K562 (cell line): Measurements from ENCODE around the gene CEP350. TPM values are rescaled to one million over a fixed set of nuclear protein-coding genes. Genes with fewer than 3 reads are reported as not detected.

ENCODE experiments used
- ATAC-seq: fragments of 200-7000 bp; cut with Tn5 transposase; 3 replicates; pipeline ENCODE4 v1.9.1; 2020; ENCODE audit warnings: moderate library complexity
- BruUV-seq: library from RNA; stranded (reverse); fragments of 400-500 nt; replicated peaks from 2 replicates; lab custom pipeline; 2021; lab: Mats Ljungman, UMichigan
- CTCF ChIA-PET: fragments of 300-600 bp; formaldehyde crosslinking; extraction: SDS; loops from one replicate; lab custom pipeline; 2021; ENCODE audit warnings: low intra/inter-chr PET ratio; lab: Yijun Ruan, JAX
- POLR2A ChIA-PET: fragments of 300-600, 350-650 bp; sonication (Branson Sonifier 250); formaldehyde crosslinking; extraction: SDS; loops from one replicate; lab custom pipeline; 2021; ENCODE audit warnings: antibody characterized with exemption, inconsistent platforms; lab: Yijun Ruan, JAX
- DNase-seq, 4 experiments: peaks; one replicate each; pipeline versions ENCODE4 v3.0.0 to v3.0.0-alpha.2; 2011 to 2018; ENCODE audit warnings: low spot score in 3 of 4, mixed read lengths in 3 of 4; ENCODE audit errors: extremely low read depth in 1 of 4
- FAIRE-seq: peaks from 2 replicates; lab custom pipeline; 2011; peaks lifted over from hg19 to GRCh38; lab: Jason Lieb, UNC
- H2AFZ ChIP-seq: 2 replicates; pipeline ENCODE4 v1.6.0; 2011; ENCODE audit warnings: low read depth, low read length, control low read depth, inconsistent platforms
- H3K27ac ChIP-seq: fragments of 200-600 bp; 3 replicates; pipeline ENCODE4 v1.8.0; 2011; ENCODE audit warnings: low read depth, mild to moderate bottlenecking, control low read depth, inconsistent platforms, low read length, moderate library complexity, mixed read lengths; ENCODE audit errors: extremely low read depth
- H3K27me3 ChIP-seq, 2 experiments: fragments of 300-600 bp in 1 of 2; 2 replicates in 1 of 2; 3 replicates in 1 of 2; pipeline versions ENCODE4 v1.6.0 to v1.8.0; 2011; ENCODE audit warnings: inconsistent platforms in 2 of 2, low read length in 2 of 2, mild to moderate bottlenecking in 1 of 2, mixed read lengths in 1 of 2, moderate library complexity in 1 of 2; ENCODE audit not compliant: control insufficient read depth in 2 of 2, insufficient read depth in 2 of 2
- H3K36me3 ChIP-seq: fragments of 300-600 bp; 3 replicates; pipeline ENCODE4 v1.8.0; 2011; ENCODE audit warnings: mild to moderate bottlenecking, low read length, inconsistent platforms; ENCODE audit not compliant: control insufficient read depth, insufficient read depth
- H3K4me1 ChIP-seq, 2 experiments: fragments of 200-600 bp in 1 of 2; replicated peaks in 1 of 2; 2 replicates in 1 of 2; 3 replicates in 1 of 2; pipeline versions ENCODE4 v1.5.1 to v1.8.0; 2011; ENCODE audit warnings: inconsistent platforms in 2 of 2, low read length in 2 of 2, mild to moderate bottlenecking in 1 of 2, mixed read lengths in 1 of 2, moderate library complexity in 1 of 2; ENCODE audit not compliant: control insufficient read depth in 2 of 2, insufficient read depth in 2 of 2
- H3K4me2 ChIP-seq: 2 replicates; pipeline ENCODE4 v1.6.1; 2011; ENCODE audit warnings: low read length, control low read depth, inconsistent platforms, mixed read lengths; ENCODE audit not compliant: insufficient read depth
- H3K4me3 ChIP-seq: fragments of 200-600 bp; sonication (generic), shearing (Covaris generic); 2 replicates; pipeline ENCODE4 v1.5.1; 2016; ENCODE audit warnings: control low read depth, inconsistent platforms
- H3K79me2 ChIP-seq: fragments of 200-600 bp; 3 replicates; pipeline ENCODE4 v1.8.0; 2011; ENCODE audit warnings: low read length, inconsistent platforms; ENCODE audit not compliant: control insufficient read depth, insufficient read depth
- H3K9ac ChIP-seq, 2 experiments: 2 replicates each; pipeline versions ENCODE4 v1.6.0 to v1.6.1; 2011; ENCODE audit warnings: low read depth in 2 of 2, low read length in 2 of 2, control low read depth in 1 of 2, inconsistent platforms in 1 of 2, mild to moderate bottlenecking in 1 of 2, mixed read lengths in 1 of 2; ENCODE audit not compliant: insufficient read depth in 1 of 2
- H3K9me1 ChIP-seq: one replicate; pipeline ENCODE4 v1.6.0; 2011; ENCODE audit warnings: inconsistent platforms, mild to moderate bottlenecking, low read length, moderate library complexity; ENCODE audit not compliant: control insufficient read depth, insufficient read depth
- H3K9me3 ChIP-seq: replicated peaks from 2 replicates; pipeline ENCODE4 v1.5.1; 2011; ENCODE audit warnings: low read depth, low read length, inconsistent platforms; ENCODE audit not compliant: control insufficient read depth, insufficient read depth
- H4K20me1 ChIP-seq: replicated peaks from 2 replicates; pipeline ENCODE4 v1.6.1; 2011; ENCODE audit warnings: low read length, inconsistent platforms, mixed read lengths; ENCODE audit not compliant: control insufficient read depth, insufficient read depth
- CAMTA2 ChIP-seq: fragments of 250-450 bp; sonication (Bioruptor Pico); conservative IDR thresholded peaks from 2 replicates; pipeline ENCODE4 v1.5.1; 2022
- ELF4 ChIP-seq: fragments of 450-650 bp; formaldehyde crosslinking; IDR thresholded peaks from 2 replicates; pipeline ENCODE4 v1.4.0; 2022; ENCODE audit warnings: missing genetic modification characterization
- HCFC1 ChIP-seq: IDR thresholded peaks from 2 replicates; pipeline ENCODE4 v1.6.1; 2012; ENCODE audit warnings: low read depth, low read length, improper control_type of control experiment
- HINFP ChIP-seq: fragments of 450-650 bp; conservative IDR thresholded peaks from 2 replicates; pipeline ENCODE4 v1.6.1; 2016; ENCODE audit warnings: missing genetic modification characterization, low read depth, mild to moderate bottlenecking, control low read depth, missing compliant biosample characterization
- MEIS2 ChIP-seq: fragments of 450-650 bp; IDR thresholded peaks from 2 replicates; pipeline ENCODE4 v1.6.1; 2014; ENCODE audit warnings: mild to moderate bottlenecking; ENCODE audit not compliant: partially characterized antibody
- WGBS: fragments of 100-300 bp; shearing (Covaris generic); methylation state at CpG from one replicate; pipeline ENCODE4 v1.1.6; 2016; ENCODE audit warnings: low coverage, mixed read lengths; ENCODE audit not compliant: insufficient coverage; ENCODE audit errors: missing lambda C conversion rate; 5-methylcytosine and 5-hydroxymethylcytosine counted together
- in situ Hi-C: fragments of 300-500 bp; cut with MboI; formaldehyde crosslinking; loops from 4 replicates; pipeline ENCODE4 v1.15.0; 2018; ENCODE audit warnings: inconsistent platforms, mixed read lengths
- intact Hi-C: fragments of 100-400 bp; cut with micrococcal nuclease; formaldehyde crosslinking; loops from 2 replicates; pipeline ENCODE4 v1.14.2; 2022
- polyA plus RNA-seq, 8 experiments: library from polyadenylated mRNA; depleted of rRNA in 4 of 8; stranded (reverse) in 5 of 8; unstranded in 3 of 8; fragments of >200 nt; fragmentation: Nextera tagmentation in 2 of 8; fragmentation: Illumina TruSeq in 1 of 8; extraction: Ambion mirVana in 2 of 8; extraction: Trizol in 1 of 8; gene quantifications; 2 replicates each; pipeline versions ENCODE4 v1.2.1 to v1.2.3, GENCODE V29; 2011 to 2014; ENCODE audit warnings: inconsistent platforms in 1 of 8, missing spikeins in 1 of 8
- total RNA-seq, 7 experiments: library from RNA; depleted of rRNA in 6 of 7; stranded (reverse); fragments of >200 nt in 6 of 7; fragmentation: Illumina TruSeq in 2 of 7; extraction: Trizol in 2 of 7; gene quantifications; 2 replicates each; pipeline versions ENCODE4 v1.2.1 to v1.2.3, GENCODE V29; 2011 to 2021; ENCODE audit warnings: low replicate concordance in 1 of 7
- TF ChIP-seq, protein P1 (sequence below): sonication (generic); formaldehyde crosslinking; IDR thresholded peaks from 2 replicates; pipeline ENCODE4 v1.8.0; 2022; ENCODE audit warnings: missing genetic modification reagents, mild to moderate bottlenecking, borderline replicate concordance
- TF ChIP-seq, protein P2 (sequence below), 3 experiments: fragments of 200-800 bp in 1 of 3; fragments of 250-450 bp in 1 of 3; fragments of 450-650 bp in 1 of 3; sonication (Bioruptor Pico) in 1 of 3; sonication (Bioruptor generic) in 1 of 3; formaldehyde crosslinking in 1 of 3; IDR thresholded peaks; 2 replicates each; pipeline versions ENCODE4 v1.6.1 to v1.8.0; 2016 to 2022; ENCODE audit warnings: mild to moderate bottlenecking in 2 of 3, missing genetic modification characterization in 2 of 3, missing compliant biosample characterization in 1 of 3, moderate library complexity in 1 of 3
- TF ChIP-seq, protein P3 (sequence below): fragments of 250-450 bp; sonication (Bioruptor Pico); IDR thresholded peaks from 2 replicates; pipeline ENCODE4 v1.8.0; 2021; ENCODE audit warnings: mild to moderate bottlenecking, moderate library complexity
- TF ChIP-seq, protein P4 (sequence below): IDR thresholded peaks from 2 replicates; pipeline ENCODE4 v1.6.1; 2011; ENCODE audit warnings: borderline replicate concordance, low read depth, mild to moderate bottlenecking, moderate library complexity, low read length; ENCODE audit not compliant: insufficient read depth, poor library complexity, severe bottlenecking

CEP350 gene
- total and polyA plus RNA-seq, 9 of the 15 experiments (the other 6 are each of a cell fraction or from before 2014, with no cell fraction given), result 8.3 to 64.3 (median 28.0) TPM

DNA sequence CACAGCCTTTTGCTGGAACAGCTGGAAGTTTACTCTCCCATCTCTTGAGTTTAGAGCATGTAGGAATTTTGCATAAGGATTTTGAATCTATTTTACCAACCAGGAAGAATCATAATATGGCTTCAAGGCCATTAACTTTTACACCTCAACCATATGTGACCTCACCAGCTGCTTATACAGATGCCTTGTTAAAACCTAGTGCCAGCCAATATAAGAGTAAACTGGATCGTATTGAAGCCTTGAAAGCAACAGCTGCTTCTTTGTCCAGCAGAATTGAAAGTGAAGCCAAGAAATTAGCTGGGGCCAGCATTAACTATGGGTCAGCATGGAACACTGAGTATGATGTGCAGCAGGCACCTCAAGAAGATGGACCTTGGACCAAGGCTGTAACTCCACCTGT is 65.4 kb downstream of the CEP350 start (continued):
- TF ChIP-seq CAMTA2 (no peak), ELF4 (no peak)
- TF ChIP-seq, protein P1, sequence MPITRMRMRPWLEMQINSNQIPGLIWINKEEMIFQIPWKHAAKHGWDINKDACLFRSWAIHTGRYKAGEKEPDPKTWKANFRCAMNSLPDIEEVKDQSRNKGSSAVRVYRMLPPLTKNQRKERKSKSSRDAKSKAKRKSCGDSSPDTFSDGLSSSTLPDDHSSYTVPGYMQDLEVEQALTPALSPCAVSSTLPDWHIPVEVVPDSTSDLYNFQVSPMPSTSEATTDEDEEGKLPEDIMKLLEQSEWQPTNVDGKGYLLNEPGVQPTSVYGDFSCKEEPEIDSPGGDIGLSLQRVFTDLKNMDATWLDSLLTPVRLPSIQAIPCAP (CRISPR knock-in tag), result no peak
- TF ChIP-seq, protein P2, sequence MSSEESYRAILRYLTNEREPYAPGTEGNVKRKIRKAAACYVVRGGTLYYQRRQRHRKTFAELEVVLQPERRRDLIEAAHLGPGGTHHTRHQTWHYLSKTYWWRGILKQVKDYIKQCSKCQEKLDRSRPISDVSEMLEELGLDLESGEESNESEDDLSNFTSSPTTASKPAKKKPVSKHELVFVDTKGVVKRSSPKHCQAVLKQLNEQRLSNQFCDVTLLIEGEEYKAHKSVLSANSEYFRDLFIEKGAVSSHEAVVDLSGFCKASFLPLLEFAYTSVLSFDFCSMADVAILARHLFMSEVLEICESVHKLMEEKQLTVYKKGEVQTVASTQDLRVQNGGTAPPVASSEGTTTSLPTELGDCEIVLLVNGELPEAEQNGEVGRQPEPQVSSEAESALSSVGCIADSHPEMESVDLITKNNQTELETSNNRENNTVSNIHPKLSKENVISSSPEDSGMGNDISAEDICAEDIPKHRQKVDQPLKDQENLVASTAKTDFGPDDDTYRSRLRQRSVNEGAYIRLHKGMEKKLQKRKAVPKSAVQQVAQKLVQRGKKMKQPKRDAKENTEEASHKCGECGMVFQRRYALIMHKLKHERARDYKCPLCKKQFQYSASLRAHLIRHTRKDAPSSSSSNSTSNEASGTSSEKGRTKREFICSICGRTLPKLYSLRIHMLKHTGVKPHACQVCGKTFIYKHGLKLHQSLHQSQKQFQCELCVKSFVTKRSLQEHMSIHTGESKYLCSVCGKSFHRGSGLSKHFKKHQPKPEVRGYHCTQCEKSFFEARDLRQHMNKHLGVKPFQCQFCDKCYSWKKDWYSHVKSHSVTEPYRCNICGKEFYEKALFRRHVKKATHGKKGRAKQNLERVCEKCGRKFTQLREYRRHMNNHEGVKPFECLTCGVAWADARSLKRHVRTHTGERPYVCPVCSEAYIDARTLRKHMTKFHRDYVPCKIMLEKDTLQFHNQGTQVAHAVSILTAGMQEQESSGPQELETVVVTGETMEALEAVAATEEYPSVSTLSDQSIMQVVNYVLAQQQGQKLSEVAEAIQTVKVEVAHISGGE (CRISPR knock-in tag; IDR thresholded peaks at IDR 0.05), result no peak

GRCh38 chr1:180026556-180026955 is 71.9 kb downstream of the CEP350 start:
- H3K9ac ChIP-seq, result no peak overlapping the region
- FAIRE-seq, result no peak
- TF ChIP-seq MEIS2 (no peak), HINFP (tag) (no peak), HCFC1 (no peak)
- TF ChIP-seq, protein P3, sequence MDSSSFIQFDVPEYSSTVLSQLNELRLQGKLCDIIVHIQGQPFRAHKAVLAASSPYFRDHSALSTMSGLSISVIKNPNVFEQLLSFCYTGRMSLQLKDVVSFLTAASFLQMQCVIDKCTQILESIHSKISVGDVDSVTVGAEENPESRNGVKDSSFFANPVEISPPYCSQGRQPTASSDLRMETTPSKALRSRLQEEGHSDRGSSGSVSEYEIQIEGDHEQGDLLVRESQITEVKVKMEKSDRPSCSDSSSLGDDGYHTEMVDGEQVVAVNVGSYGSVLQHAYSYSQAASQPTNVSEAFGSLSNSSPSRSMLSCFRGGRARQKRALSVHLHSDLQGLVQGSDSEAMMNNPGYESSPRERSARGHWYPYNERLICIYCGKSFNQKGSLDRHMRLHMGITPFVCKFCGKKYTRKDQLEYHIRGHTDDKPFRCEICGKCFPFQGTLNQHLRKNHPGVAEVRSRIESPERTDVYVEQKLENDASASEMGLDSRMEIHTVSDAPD (CRISPR knock-in tag), result no peak
- TF ChIP-seq, protein P4, sequence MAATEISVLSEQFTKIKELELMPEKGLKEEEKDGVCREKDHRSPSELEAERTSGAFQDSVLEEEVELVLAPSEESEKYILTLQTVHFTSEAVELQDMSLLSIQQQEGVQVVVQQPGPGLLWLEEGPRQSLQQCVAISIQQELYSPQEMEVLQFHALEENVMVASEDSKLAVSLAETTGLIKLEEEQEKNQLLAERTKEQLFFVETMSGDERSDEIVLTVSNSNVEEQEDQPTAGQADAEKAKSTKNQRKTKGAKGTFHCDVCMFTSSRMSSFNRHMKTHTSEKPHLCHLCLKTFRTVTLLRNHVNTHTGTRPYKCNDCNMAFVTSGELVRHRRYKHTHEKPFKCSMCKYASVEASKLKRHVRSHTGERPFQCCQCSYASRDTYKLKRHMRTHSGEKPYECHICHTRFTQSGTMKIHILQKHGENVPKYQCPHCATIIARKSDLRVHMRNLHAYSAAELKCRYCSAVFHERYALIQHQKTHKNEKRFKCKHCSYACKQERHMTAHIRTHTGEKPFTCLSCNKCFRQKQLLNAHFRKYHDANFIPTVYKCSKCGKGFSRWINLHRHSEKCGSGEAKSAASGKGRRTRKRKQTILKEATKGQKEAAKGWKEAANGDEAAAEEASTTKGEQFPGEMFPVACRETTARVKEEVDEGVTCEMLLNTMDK, result no peak

More at GRCh38 chr1:180026556-180026955, 71.9 kb downstream of the CEP350 start:
- Histone ChIP-seq H3K4me1 (no peaks in the 10 kb centered on the region), H4K20me1 (no peaks in the 10 kb centered on the region), H3K4me3 (no peak overlapping the region), H3K9me1 (no peaks in the 10 kb centered on the region), H3K79me2 (no peaks in the 10 kb centered on the region), H3K27me3 (no peaks in the 10 kb centered on the region), H3K36me3 (peaks cover 59% of the 10 kb centered on the region), H3K4me2 (no peak overlapping the region), H3K9me3 (no peaks in the 10 kb centered on the region), H3K27ac (no peak overlapping the region), H2AFZ (no peak overlapping the region)
- DNase-seq, result no peak
- CTCF ChIA-PET, result no interaction called here
- POLR2A ChIA-PET, result interaction anchor here (0.7 kb wide), 1 partner anchor 9 kb away, joined by 3 read pairs; no protein-coding TSS in a partner anchor
- intact Hi-C loops (no loop called here), in situ Hi-C loops (no loop called here)
- no TSS peak for BruUV-seq
- no peak for ATAC-seq
- WGBS, result 93% methylated on average over 3 of the region's 3 CpGs
